DND-41 (cell line): ENCODE measurements around the gene NUCB1.
"Not testable (repeated sequence)": the region's sequence is repeated elsewhere in the genome, so short reads cannot be mapped to it uniquely, and the experiment has no call there.

Experiments
- ATAC-seq: fragments of 200-7000 bp; cut with Tn5 transposase; 3 replicates; pipeline ENCODE4 v1.9.1; 2021; ENCODE audit warnings: low read depth; ENCODE audit not compliant: insufficient read depth
- DNase-seq: peaks from one replicate; pipeline ENCODE4 v3.0.0-alpha.2; 2020
- H2AFZ ChIP-seq: 2 replicates; pipeline ENCODE4 v1.6.0; 2012; ENCODE audit warnings: low read depth, low read length
- H3K27ac ChIP-seq: 2 replicates; pipeline ENCODE4 v1.5.1; 2012; ENCODE audit warnings: low read length, inconsistent platforms
- H3K27me3 ChIP-seq: fragments of 200-600 bp; sonication (generic); 2 replicates; pipeline ENCODE4 v1.6.0; 2012; ENCODE audit warnings: low read length, mild to moderate bottlenecking, inconsistent platforms; ENCODE audit not compliant: insufficient read depth, poor library complexity
- H3K36me3 ChIP-seq: 2 replicates; pipeline ENCODE4 v1.5.1; 2012; ENCODE audit warnings: low read length, inconsistent platforms; ENCODE audit not compliant: insufficient read depth
- H3K4me1 ChIP-seq: 2 replicates; pipeline ENCODE4 v1.5.1; 2012; ENCODE audit warnings: mild to moderate bottlenecking, low read length; ENCODE audit not compliant: insufficient read depth
- H3K4me2 ChIP-seq: 2 replicates; pipeline ENCODE4 v1.6.0; 2012; ENCODE audit warnings: mild to moderate bottlenecking, moderate library complexity, low read length, inconsistent platforms; ENCODE audit not compliant: insufficient read depth
- H3K4me3 ChIP-seq, 2 experiments: fragments of 200-600 bp in 1 of 2; shearing (Covaris generic) in 1 of 2; 2 replicates each; pipeline ENCODE4 v1.5.1; 2012 to 2016; ENCODE audit warnings: inconsistent platforms in 2 of 2, low read length in 2 of 2, mild to moderate bottlenecking in 2 of 2, low read depth in 1 of 2, moderate library complexity in 1 of 2
- H3K79me2 ChIP-seq: 2 replicates; pipeline ENCODE4 v1.6.0; 2012; ENCODE audit warnings: low read length, inconsistent platforms; ENCODE audit not compliant: insufficient read depth
- H3K9ac ChIP-seq: 2 replicates; pipeline ENCODE4 v1.6.0; 2012; ENCODE audit warnings: low read depth, mild to moderate bottlenecking, inconsistent platforms, low read length, moderate library complexity
- H3K9me3 ChIP-seq: 2 replicates; pipeline ENCODE4 v1.5.1; 2012; ENCODE audit warnings: low read length, moderate library complexity, mild to moderate bottlenecking, inconsistent platforms; ENCODE audit not compliant: insufficient read depth, severe bottlenecking
- H4K20me1 ChIP-seq: 2 replicates; pipeline ENCODE4 v1.6.0; 2012; ENCODE audit warnings: low read length; ENCODE audit not compliant: insufficient read depth
- EZH2 ChIP-seq: IDR thresholded peaks from 3 replicates; pipeline ENCODE4 v1.6.1; 2012; ENCODE audit warnings: borderline replicate concordance, low read depth, mild to moderate bottlenecking, moderate library complexity, low read length, inconsistent platforms; ENCODE audit not compliant: severe bottlenecking
- TF ChIP-seq, protein P1 (sequence below): IDR thresholded peaks from 2 replicates; pipeline ENCODE4 v1.5.1; 2012; ENCODE audit warnings: borderline replicate concordance, low read length, moderate library complexity, mild to moderate bottlenecking; ENCODE audit not compliant: poor library complexity, severe bottlenecking; ENCODE audit errors: extremely low read depth

The NUCB1 gene

DNA sequence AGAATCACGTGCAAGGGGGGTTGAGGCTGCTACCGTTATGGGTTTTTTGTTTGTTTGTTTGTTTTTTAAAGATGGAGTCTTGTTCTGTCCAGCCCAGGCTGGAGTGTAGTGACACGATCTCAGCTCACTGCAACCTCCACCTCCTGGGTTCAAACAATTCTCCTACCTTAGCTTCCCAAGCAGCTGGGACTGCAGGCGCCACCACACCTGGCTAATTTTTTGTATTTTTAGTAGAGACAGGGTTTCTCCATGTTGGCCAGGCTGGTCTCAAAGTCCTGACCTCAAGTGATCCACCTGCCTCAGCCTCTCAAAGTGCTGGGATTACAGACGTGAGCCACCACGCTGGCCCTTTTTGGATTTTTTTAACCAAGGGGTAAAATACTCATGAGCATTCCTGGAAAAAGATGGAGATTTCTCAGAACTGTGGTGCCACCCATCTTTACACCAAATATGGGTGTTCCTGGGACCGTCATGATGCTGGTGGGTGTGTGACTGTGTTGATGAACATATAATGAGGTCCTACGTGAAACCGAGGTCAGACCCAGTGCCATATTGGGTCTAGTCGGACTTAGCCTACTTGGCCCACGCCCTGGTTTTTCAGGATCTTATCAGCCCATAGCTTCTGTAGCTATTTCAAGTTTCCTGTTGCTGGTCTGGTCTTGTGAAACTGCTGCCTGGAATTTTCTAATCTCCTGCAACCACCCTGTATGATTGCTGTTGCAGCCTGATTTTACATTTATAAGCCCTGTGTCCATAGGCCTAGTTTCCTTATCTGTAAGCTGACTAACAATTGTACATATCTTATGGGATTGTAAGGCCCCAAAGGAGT, 21.7 kb upstream of the NUCB1 start:
- Histone ChIP-seq H3K36me3 (peaks cover 32% of the 10 kb centered on the region), H3K4me3 (no peak overlapping the region), H3K27ac (no peak overlapping the region), H3K4me1 (peaks cover 23% of the 10 kb centered on the region), H4K20me1 (peaks cover 9% of the 10 kb centered on the region; the same call in 1 of the 2 replicates), H3K4me2 (no peak overlapping the region), H3K9me3 (no peaks in the 10 kb centered on the region), H2AFZ (no peak overlapping the region), H3K79me2 (peaks cover 12% of the 10 kb centered on the region), H3K27me3 (no peaks in the 10 kb centered on the region), H3K9ac (no peak overlapping the region)
- DNase-seq (no peak), ATAC-seq (no peak)
- no peak for TF ChIP-seq EZH2
- TF ChIP-seq, protein P1, sequence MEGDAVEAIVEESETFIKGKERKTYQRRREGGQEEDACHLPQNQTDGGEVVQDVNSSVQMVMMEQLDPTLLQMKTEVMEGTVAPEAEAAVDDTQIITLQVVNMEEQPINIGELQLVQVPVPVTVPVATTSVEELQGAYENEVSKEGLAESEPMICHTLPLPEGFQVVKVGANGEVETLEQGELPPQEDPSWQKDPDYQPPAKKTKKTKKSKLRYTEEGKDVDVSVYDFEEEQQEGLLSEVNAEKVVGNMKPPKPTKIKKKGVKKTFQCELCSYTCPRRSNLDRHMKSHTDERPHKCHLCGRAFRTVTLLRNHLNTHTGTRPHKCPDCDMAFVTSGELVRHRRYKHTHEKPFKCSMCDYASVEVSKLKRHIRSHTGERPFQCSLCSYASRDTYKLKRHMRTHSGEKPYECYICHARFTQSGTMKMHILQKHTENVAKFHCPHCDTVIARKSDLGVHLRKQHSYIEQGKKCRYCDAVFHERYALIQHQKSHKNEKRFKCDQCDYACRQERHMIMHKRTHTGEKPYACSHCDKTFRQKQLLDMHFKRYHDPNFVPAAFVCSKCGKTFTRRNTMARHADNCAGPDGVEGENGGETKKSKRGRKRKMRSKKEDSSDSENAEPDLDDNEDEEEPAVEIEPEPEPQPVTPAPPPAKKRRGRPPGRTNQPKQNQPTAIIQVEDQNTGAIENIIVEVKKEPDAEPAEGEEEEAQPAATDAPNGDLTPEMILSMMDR = no peak

DNA sequence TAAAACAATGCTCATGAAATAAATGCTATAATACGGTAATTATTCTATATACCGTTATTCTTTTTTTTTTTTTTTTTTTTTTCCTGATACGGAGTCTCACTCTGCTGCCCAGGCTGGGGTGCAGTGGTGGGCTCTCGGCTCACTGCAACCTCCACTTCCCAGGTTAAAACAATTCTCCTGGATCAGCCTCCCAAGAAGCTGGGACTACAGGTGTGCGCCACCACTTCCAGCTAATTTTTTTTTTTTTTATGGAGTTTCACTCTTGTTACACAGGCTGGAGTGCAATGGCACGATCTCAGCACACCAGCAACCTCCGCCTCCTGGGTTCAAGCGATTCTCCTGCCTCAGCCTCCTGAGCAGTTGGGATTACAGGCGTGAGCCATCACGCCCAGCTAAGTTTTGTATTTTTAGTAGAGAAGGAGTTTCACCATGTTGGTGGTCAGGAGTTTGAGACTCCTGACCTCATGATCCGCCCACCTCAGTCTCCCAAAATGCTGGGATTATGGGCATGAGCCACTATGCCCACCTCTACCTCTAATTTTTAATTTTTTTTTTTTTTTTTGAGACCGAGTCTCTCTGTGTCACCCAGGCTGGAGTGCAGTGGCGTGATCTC, 21.0 kb upstream of the NUCB1 start:
- H3K36me3 ChIP-seq = peaks cover 24% of the 10 kb centered on the region
- ATAC-seq (no peak), DNase-seq (no peak)
- no peak overlapping the region for H3K4me2 ChIP-seq
- no peaks in the 10 kb centered on the region for H3K9me3 ChIP-seq
- H3K27me3 ChIP-seq = no peaks in the 10 kb centered on the region
- H2AFZ ChIP-seq = no peak overlapping the region
- peaks cover 3% of the 10 kb centered on the region; the same call in 1 of the 2 replicates for H4K20me1 ChIP-seq
- no peak overlapping the region for H3K4me3 ChIP-seq
- H3K79me2 ChIP-seq = peaks cover 5% of the 10 kb centered on the region
- H3K9ac ChIP-seq = no peak overlapping the region
- peaks cover 16% of the 10 kb centered on the region for H3K4me1 ChIP-seq
- H3K27ac ChIP-seq = no peak overlapping the region
- TF ChIP-seq EZH2 = no peak
- TF ChIP-seq, protein P1 = no peak

DNA sequence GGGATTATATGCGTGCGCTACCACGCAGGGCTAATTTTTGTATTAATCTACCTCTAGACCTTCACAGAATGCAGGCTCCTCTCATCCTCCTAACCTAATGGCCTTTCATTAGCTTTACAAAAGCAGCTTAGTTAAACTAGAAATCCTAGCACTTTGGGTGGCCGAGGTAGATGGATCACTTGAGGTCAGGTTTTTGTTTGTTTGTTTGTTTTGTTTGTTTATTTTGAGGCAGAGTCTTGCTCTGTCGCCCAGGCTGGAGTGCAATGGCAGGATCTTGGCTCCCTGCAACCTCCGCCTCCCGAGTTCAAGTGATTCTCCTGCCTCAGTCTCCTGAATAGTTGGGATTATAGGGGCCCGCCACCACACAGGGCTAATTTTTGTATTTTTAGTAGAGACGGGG, 20.4 kb upstream of the NUCB1 start:
- not testable (repeated sequence) for H3K79me2 ChIP-seq, DNase-seq, H3K4me2 ChIP-seq, H3K27me3 ChIP-seq, H4K20me1 ChIP-seq, H3K9me3 ChIP-seq, H3K9ac ChIP-seq, ATAC-seq, H3K4me3 ChIP-seq, H2AFZ ChIP-seq, H3K27ac ChIP-seq
- peaks cover 10% of the 10 kb centered on the region for H3K4me1 ChIP-seq
- H3K36me3 ChIP-seq = peaks cover 19% of the 10 kb centered on the region
